Measurements from ENCODE around the gene NOX3.
"Not testable (repeated sequence)": the region's sequence is repeated elsewhere in the genome, so short reads cannot be mapped to it uniquely, and the experiment has no call there.

DNA sequence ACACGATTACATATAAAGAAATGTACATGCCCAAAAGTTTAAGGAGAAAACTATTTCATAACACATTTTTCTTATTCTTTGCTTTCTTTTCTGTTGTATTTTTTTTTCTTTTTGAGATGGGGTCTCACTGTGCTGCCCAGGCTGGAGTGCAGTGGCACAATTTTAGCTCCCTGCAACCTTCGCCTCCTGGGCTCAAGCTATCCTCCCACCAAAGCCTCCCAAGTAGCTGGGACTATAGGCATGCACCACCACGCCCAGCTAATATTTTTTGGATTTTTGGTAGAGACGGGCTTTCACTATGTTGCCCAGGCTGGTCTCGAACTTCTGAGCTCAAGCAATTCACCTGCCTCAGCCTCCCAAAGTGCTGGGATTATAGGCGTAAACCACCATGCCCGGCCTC is 4.1 kb downstream of the NOX3 start:
- TF ChIP-seq EZH2phosphoT487 (IDR thresholded peaks at IDR 0.05; ENCODE audit: insufficient read depth, low read depth); EZH2 (IDR thresholded peaks at IDR 0.05; ENCODE audit: insufficient read depth, poor library complexity, severe bottlenecking): not testable (repeated sequence)

Measured in GM23248 (cell line).